GM19452 (cell line): ENCODE data around the gene TRAPPC2B.

Source experiments
- ATAC-seq: cut with Tn5 transposase; IDR thresholded peaks from one replicate; pipeline ENCODE4 v1.9.1; 2021; ENCODE audit not compliant: unreplicated experiment

The TRAPPC2B gene

DNA sequence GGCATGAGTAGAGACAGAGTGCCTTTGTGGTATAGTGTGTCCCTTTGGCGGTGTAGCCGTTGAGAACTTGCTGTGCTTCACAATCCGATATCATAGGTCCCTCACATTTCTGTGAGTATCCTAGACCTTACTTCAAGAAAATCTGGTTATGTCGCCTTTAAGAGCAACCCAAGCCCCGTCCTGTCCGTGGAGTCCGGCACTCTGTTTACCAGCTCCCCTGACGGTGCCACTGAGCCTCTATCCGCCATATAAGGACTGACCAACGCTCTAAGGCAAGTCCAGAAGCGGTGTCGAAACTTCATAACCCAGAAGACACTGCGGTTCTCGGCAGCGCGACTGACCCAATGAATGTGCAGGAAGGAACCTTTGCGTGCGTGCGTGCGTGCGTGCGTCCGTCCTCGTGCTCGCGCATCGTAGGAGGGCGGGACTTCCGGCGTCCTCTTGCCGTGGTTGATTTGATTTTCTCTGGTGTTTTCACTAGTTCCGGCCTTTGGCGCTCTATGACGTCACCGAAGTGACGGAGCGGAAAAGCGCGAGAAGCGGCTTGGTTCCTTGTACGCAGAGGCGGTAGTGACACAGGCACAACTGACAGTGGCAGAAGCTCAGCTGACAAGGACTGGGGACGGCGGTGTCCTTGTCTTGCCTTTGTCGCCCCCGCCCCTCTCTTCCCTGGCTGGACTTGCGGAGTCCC, at the start of gene TRAPPC2B, which contains the start of gene ZNF547:
TSS of gene TRAPPC2B (plus strand) at position 555 of the 691 bp plus-strand sequence. CDS start 1,283 bp downstream, outside the sequence.
TSS of gene ZNF547 (plus strand) at position 555 of the 691 bp plus-strand sequence. CDS start 5,005 bp downstream, outside the sequence.
- peak; percentile 95 for ATAC-seq

- no peak for ATAC-seq
Observed at GRCh38 chr19:57314146-57314545, 49.2 kb upstream of the TRAPPC2B start.

- no peak for ATAC-seq
Observed at GRCh38 chr19:57317503-57317902, 45.8 kb upstream of the TRAPPC2B start.

GRCh38 chr19:57319869-57320179, 43.5 kb upstream of the TRAPPC2B start:
- ATAC-seq: no peak

DNA sequence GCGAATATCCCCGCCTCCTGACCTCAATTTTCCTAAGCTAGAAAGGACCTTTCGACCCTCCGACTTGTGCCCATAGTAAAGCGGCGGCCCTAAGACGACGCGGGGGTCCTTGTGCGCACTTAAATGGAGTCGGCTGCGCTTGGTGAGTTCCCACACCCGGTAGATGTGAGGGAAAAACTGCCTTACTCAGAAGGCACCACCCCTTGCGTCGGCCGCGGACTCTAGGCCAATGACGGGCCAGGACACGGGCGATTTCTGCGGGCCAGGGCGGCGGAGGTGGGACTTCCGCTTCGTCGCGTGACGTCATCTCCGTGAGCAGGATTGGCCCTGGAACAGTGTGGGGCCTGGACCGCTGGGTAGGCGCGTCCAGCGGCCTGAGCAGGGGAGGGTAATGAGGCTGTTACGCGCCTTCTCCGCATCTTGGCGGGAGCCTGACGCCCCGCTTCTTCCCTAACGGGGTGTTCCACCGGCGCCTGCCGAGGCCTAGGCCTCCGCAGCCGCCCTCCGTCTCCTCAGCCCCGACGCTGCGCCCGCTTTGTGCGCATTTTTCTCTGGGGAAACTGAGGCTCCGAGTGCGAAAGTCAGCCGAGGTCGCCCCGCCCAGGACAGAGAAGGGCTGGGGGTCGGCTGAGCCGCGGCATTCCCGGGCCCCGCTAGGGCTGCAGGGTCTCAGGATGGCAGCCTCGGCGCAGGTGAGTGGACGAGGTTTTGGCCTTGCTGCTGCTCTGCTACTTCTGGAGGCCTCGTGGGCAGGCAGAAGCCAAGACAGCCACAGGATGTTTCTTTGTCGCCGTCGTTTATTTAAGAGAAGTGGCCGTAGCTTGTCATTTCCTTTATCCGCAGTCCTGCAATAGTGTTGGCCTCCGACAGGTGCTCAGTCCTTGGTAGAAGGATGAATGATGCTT, 42.9 kb upstream of the TRAPPC2B start, which contains the start of gene ZNF543:
TSS of gene ZNF543 (plus strand) at position 293 of the 905 bp plus-strand sequence. CDS start at position 675, 382 bp downstream.
- peak; percentile 99 for ATAC-seq

GRCh38 chr19:57321116-57321515, 42.2 kb upstream of the TRAPPC2B start:
- ATAC-seq: no peak

DNA sequence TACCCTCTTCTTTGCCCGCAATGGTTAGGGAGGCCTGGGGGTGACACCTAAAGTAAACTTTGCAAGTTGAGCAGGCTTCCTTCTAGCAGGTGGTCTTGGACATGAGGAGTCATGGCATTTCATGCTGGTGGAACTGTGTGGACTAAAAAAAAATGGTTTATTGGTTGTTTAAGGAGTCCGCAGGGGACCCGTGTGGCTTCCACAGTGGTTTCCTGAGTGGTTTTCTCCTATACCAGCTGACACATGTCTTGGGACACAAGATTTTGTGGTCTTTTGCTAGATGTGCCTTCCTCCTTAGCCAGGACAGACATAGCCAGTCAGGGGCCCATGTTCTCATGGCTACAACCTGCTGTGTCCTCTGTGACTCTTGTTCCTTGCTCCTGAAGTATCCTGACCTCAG, 41.6 kb upstream of the TRAPPC2B start:
- ATAC-seq: no peak

DNA sequence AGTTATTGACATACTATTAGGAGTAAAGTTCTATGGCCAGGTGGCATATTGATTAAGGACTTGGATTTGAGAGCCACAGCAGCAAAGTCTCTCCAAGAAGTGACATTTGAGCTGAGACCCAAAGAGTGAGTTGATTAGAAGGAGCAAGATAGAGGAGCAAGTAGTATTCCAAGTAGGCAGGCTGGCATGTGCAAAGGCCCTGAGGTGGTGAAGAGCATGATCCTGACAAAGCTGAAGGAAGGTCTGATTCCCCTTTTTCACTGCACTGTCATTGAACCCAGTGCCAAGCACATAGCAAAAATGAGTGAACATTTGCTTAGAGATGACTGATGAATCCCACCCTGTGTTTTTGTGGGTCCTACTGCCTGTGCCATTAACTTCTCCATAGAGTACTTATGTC, 38.4 kb upstream of the TRAPPC2B start:
- no peak for ATAC-seq

- no peak for ATAC-seq
Observed at GRCh38 chr19:57327993-57328392, 35.4 kb upstream of the TRAPPC2B start.

DNA sequence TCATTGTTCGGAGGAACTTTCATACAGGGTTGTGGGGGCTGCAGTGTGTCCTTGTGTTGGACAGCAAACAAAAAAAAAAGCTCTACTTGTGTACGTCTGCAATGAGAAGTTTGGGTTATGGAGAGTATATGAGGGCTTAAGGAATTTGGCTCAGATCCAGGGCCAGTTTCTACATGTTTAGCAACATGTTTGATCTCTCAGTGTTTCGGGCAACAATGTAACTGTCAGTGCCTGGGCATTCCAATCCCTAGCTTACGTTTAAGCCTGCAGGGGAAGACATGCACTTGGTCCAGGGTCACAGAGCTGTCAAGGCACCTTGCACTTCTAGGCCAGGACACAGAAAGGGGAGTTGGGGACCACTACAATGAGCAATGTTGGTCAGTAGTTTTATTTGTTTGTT, 29.2 kb upstream of the TRAPPC2B start:
- no peak for ATAC-seq

GRCh38 chr19:57338877-57339276, 24.5 kb upstream of the TRAPPC2B start:
- ATAC-seq: no peak

- ATAC-seq: no peak
Observed at GRCh38 chr19:57342582-57342981, 20.8 kb upstream of the TRAPPC2B start.

DNA sequence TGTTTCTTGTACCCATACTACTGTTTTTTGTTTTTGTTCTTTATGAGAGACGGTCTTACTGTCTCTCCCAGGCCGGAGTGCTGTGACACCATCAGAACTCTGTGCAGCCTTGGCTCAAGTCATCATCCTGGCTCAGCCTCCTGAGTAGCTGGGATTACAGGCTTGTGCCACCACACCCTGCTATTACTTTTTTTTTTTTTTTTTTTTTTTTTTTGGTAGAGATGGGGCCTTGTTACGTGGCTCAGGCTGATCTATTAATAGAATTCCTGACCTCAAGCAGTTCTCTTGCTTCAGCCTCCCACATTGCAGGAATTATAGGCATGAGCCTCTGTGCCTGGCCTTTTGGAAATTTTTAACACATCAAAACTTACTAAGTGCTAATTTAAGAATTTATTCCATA, 15.2 kb upstream of the TRAPPC2B start:
- ATAC-seq: no peak

DNA sequence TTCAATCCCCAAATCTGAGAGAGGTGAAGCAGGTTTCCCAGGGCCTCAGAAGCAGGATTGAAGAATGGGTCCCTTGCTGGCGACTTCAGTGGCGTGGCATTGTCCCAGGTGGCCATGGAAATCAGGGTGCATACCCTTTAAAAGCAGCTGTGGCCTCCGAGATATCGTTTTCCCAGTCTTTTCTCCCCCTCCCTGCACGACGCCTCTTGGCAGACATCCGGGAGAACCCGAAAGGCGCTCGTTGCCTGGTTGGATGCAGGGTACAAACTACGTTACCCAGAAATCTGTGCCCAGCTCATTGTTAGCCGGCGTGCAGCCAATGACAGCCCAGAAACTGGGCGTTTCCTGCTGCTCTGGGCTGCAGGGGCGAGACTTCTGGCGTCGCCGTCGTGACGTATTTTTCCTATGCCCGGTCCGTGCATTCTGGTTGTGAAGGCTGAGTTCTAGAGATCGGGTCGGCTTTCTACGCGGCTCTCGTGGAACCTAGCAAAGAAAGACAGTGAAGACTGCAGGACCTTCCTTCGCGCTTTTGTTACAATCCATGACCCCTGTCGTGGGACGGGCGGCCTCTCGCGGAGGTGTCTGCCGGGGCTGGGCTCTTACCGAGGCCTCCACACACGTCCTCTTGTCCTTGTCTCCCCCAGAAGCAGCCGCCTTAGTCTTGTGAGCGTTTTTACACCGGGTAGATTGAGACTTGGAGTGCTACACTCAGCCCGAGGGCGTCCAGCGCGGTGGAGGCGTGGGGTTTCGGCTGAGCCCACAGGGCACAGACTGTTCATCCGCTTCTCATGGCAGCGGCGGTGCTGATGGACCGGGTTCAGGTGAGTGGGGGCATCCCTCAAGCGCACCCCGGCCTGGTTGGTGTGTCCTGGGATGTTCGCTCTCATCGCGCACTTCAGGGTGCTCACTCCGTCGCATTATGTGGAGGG, 12.2 kb upstream of the TRAPPC2B start, which contains the start of gene ZNF304:
TSS of gene ZNF304 (plus strand) at position 395 of the 929 bp plus-strand sequence. CDS start at position 789, 394 bp downstream.
- ATAC-seq: peak; percentile 99

- ATAC-seq: no peak
Observed at GRCh38 chr19:57351867-57352266, 11.5 kb upstream of the TRAPPC2B start.

DNA sequence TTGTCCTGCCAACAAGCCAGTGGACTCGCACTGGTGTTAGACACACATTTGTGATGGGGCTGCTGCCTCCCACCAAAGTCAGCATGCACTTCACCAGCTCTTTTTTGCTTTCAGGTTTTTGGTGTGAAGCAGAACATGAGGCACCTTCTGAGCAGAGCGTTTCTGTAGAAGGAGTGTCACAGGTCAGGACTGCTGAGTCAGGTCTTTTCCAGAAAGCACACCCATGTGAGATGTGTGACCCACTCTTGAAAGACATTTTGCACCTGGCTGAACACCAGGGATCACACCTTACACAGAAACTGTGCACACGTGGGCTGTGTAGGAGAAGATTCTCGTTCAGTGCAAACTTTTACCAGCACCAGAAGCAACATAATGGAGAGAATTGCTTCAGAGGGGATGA, 7.4 kb upstream of the TRAPPC2B start:
- ATAC-seq: no peak

- ATAC-seq: no peak
Observed at GRCh38 chr19:57357406-57357805, 5.9 kb upstream of the TRAPPC2B start.

DNA sequence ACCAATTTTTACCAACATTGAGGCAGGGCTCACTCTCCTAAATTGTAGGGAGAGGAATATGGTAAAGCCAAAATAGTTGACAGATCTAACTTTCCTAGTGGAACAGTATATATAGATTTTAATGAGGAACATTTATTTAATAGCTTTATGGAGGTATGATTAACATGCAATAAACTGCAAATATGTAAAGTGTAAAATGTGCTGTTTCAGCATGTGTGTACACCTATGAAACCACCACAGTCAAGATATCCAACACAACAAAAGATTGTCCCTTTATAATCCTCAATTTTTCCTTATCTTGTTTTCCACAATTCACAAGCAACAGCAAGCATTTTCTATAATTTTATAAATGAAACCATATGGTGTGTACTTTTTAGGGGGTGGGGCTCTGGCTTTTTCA, 4.1 kb upstream of the TRAPPC2B start:
- no peak for ATAC-seq

DNA sequence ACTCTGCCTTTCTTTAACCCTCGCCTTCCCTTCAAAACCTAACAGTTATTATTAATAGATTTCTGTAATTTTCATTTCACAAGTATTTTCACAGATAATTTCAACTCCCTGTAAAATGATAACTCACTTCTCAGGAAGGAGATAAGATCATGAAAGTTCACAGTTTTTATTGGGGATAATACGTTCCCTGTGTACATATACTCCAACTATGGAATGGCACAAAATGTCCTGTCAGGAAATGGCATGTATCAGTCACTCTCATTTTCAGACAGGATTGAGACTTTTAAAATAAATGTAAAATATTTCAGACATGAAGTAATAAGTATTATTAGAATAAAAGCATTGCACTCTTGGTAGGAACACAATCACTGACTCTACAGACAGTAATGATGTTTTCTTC, 932 bp upstream of the TRAPPC2B start:
- ATAC-seq: no peak

- ATAC-seq: peak; percentile 8
Observed at GRCh38 chr19:57363688-57364181, 384 bp downstream of the TRAPPC2B start.

DNA sequence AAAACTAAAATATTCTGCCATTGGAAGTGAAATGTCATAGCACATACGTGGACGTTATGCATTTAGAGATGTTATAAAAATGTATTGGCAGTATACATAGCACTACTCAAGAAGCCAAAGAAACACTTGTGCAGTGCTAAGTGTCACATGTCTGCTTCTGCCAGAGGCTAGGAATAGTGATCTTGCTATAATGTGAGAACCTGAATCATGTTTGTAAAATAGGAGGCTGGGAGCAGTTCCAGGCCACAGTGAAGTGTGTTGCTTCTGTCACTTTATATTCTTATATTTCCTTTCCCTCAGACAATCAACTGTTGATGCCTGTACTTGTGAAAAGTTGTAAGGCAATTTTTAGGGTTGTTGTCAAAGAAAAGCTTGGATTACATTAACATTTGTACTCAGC, 3.4 kb downstream of the TRAPPC2B start:
- no peak for ATAC-seq
